Glutamatergic neuron (in vitro differentiated cells): ENCODE data around the gene NEK6. TPM values are rescaled to one million over a fixed set of nuclear protein-coding genes. Genes with fewer than 3 reads are reported as not detected.

Experiments
- DNase-seq: peaks from one replicate; pipeline ENCODE4 v3.0.0; 2022
- H3K27ac Mint-ChIP-seq: one replicate; pipeline ENCODE4 v1.8.0; 2020; ENCODE audit warnings: mild to moderate bottlenecking, mixed read lengths, inconsistent platforms; ENCODE audit not compliant: unreplicated experiment
- H3K27me3 Mint-ChIP-seq: one replicate; pipeline ENCODE4 v1.8.0; 2020; ENCODE audit warnings: mild to moderate bottlenecking, moderate library complexity, mixed read lengths, inconsistent platforms; ENCODE audit not compliant: unreplicated experiment
- H3K36me3 Mint-ChIP-seq: one replicate; pipeline ENCODE4 v1.8.0; 2020; ENCODE audit warnings: mild to moderate bottlenecking, mixed read lengths, inconsistent platforms; ENCODE audit not compliant: unreplicated experiment
- H3K4me1 Mint-ChIP-seq: one replicate; pipeline ENCODE4 v1.8.0; 2020; ENCODE audit warnings: mild to moderate bottlenecking, low read depth, mixed read lengths, inconsistent platforms; ENCODE audit not compliant: unreplicated experiment
- H3K4me3 Mint-ChIP-seq: one replicate; pipeline ENCODE4 v1.8.0; 2020; ENCODE audit warnings: mild to moderate bottlenecking, mixed read lengths, inconsistent platforms; ENCODE audit not compliant: unreplicated experiment
- H3K9me3 Mint-ChIP-seq: one replicate; pipeline ENCODE4 v1.8.0; 2020; ENCODE audit warnings: mild to moderate bottlenecking, moderate library complexity, mixed read lengths, inconsistent platforms; ENCODE audit not compliant: unreplicated experiment
- CTCF ChIP-seq: fragments of 200-600 bp; sonication (generic); IDR thresholded peaks from one replicate; pipeline ENCODE4 v1.5.0; 2021; ENCODE audit not compliant: partially characterized antibody, unreplicated experiment
- total RNA-seq: library from RNA; stranded (reverse); fragmentation: NEBNext Ultra II Directional; extraction: Animal tissue kit (Norgen Biotek cat#: 25700); gene quantifications from one replicate; pipeline ENCODE4 v1.2.1, GENCODE V29; 2021; ENCODE audit not compliant: unreplicated experiment

Gene NEK6
- total RNA-seq, 1 donor from 2014 or later: 5.4 TPM

- no peak overlapping the region for H3K4me3 Mint-ChIP-seq
Measured at GRCh38 chr9:124352616-124353015, 94.9 kb downstream of the NEK6 start.

GRCh38 chr9:124353166-124353768, 95.5 kb downstream of the NEK6 start:
- Mint-ChIP-seq H3K9me3 (peaks cover 12% of the 10 kb centered on the region), H3K27me3 (peaks cover 13% of the 10 kb centered on the region), H3K27ac (no peak overlapping the region), H3K4me1 (peaks cover 45% of the 10 kb centered on the region), H3K36me3 (no peaks in the 10 kb centered on the region), H3K4me3 (no peak overlapping the region)
- no peak for DNase-seq
- TF ChIP-seq CTCF: no peak

More at GRCh38 chr9:124352616-124353015, 94.9 kb downstream of the NEK6 start:
- Mint-ChIP-seq H3K4me1 (peaks cover 41% of the 10 kb centered on the region), H3K27ac (no peak overlapping the region), H3K27me3 (peaks cover 11% of the 10 kb centered on the region), H3K36me3 (no peaks in the 10 kb centered on the region), H3K9me3 (peaks cover 12% of the 10 kb centered on the region)
- no peak for DNase-seq
- no peak for TF ChIP-seq CTCF

- no peak overlapping the region for H3K27ac Mint-ChIP-seq
- DNase-seq: no peak
- TF ChIP-seq CTCF: no peak
- H3K4me3 Mint-ChIP-seq: no peak overlapping the region
- peaks cover 12% of the 10 kb centered on the region for H3K9me3 Mint-ChIP-seq
- no peaks in the 10 kb centered on the region for H3K36me3 Mint-ChIP-seq
- peaks cover 49% of the 10 kb centered on the region for H3K4me1 Mint-ChIP-seq
- peaks cover 13% of the 10 kb centered on the region for H3K27me3 Mint-ChIP-seq
Measured at GRCh38 chr9:124353811-124354274, 96.1 kb downstream of the NEK6 start.

GRCh38 chr9:124354346-124355038, 96.7 kb downstream of the NEK6 start:
- no peak overlapping the region for H3K27ac Mint-ChIP-seq
- no peaks in the 10 kb centered on the region for H3K36me3 Mint-ChIP-seq
- no peak for DNase-seq
- no peak overlapping the region for H3K4me3 Mint-ChIP-seq
- H3K4me1 Mint-ChIP-seq: peaks cover 50% of the 10 kb centered on the region
- H3K9me3 Mint-ChIP-seq: peaks cover 12% of the 10 kb centered on the region
- no peak for TF ChIP-seq CTCF
- peaks cover 13% of the 10 kb centered on the region for H3K27me3 Mint-ChIP-seq
